Progenitor cell of endocrine pancreas (in vitro differentiated cells): ENCODE measurements around the gene CBLB. TPM values are rescaled to one million over a fixed set of nuclear protein-coding genes. Genes with fewer than 3 reads are reported as not detected.

Experiments
- DNase-seq: peaks from one replicate; pipeline ENCODE4 v3.0.0; 2021; ENCODE audit warnings: low spot score; ENCODE audit not compliant: unreplicated experiment
- H3K27ac Mint-ChIP-seq: 2 replicates; pipeline ENCODE4 v1.8.0; 2021; ENCODE audit warnings: mild to moderate bottlenecking, moderate library complexity, mixed read lengths
- H3K27me3 Mint-ChIP-seq: 2 replicates; pipeline ENCODE4 v1.8.0; 2021; ENCODE audit warnings: mixed read lengths
- H3K36me3 Mint-ChIP-seq: 2 replicates; pipeline ENCODE4 v1.8.0; 2022; ENCODE audit warnings: mixed read lengths; ENCODE audit not compliant: insufficient read depth
- H3K4me1 Mint-ChIP-seq: 2 replicates; pipeline ENCODE4 v1.8.0; 2021; ENCODE audit warnings: low read depth, mixed read lengths
- H3K4me3 Mint-ChIP-seq: 2 replicates; pipeline ENCODE4 v1.8.0; 2021; ENCODE audit warnings: low read depth, mild to moderate bottlenecking, moderate library complexity, mixed read lengths
- H3K9me3 Mint-ChIP-seq: 2 replicates; pipeline ENCODE4 v1.8.0; 2021; ENCODE audit warnings: low read depth, mixed read lengths
- CTCF ChIP-seq: fragments of 200-600 bp; sonication (generic); IDR thresholded peaks from one replicate; pipeline ENCODE4 v1.5.0; 2021; ENCODE audit warnings: antibody characterized with exemption, mild to moderate bottlenecking; ENCODE audit not compliant: unreplicated experiment
- total RNA-seq: library from RNA; stranded (reverse); gene quantifications from 2 replicates; pipeline ENCODE4 v1.2.1, GENCODE V29; 2021

Gene CBLB
- total RNA-seq, 1 donor from 2014 or later: 64.1 TPM

GRCh38 chr3:105649480-105649879, 219.3 kb downstream of the CBLB start:
- H3K4me1 Mint-ChIP-seq: no peaks in the 10 kb centered on the region
- no peaks in the 10 kb centered on the region for H3K36me3 Mint-ChIP-seq
- H3K27ac Mint-ChIP-seq: no peak overlapping the region
- no peak for DNase-seq
- no peak overlapping the region for H3K4me3 Mint-ChIP-seq
- no peaks in the 10 kb centered on the region for H3K27me3 Mint-ChIP-seq
- TF ChIP-seq CTCF: no peak
- no peaks in the 10 kb centered on the region for H3K9me3 Mint-ChIP-seq

GRCh38 chr3:105647047-105647446, 221.8 kb downstream of the CBLB start:
- Mint-ChIP-seq H3K36me3 (no peaks in the 10 kb centered on the region), H3K27ac (no peak overlapping the region), H3K4me1 (no peaks in the 10 kb centered on the region), H3K27me3 (no peaks in the 10 kb centered on the region), H3K9me3 (no peaks in the 10 kb centered on the region), H3K4me3 (no peak overlapping the region)
- no peak for DNase-seq
- TF ChIP-seq CTCF: no peak

GRCh38 chr3:105639131-105639530, 229.7 kb downstream of the CBLB start:
- H3K9me3 Mint-ChIP-seq: no peaks in the 10 kb centered on the region
- no peaks in the 10 kb centered on the region for H3K36me3 Mint-ChIP-seq
- DNase-seq: no peak
- no peaks in the 10 kb centered on the region for H3K4me1 Mint-ChIP-seq
- no peak overlapping the region for H3K27ac Mint-ChIP-seq
- no peak overlapping the region for H3K4me3 Mint-ChIP-seq
- no peaks in the 10 kb centered on the region for H3K27me3 Mint-ChIP-seq
- no peak for TF ChIP-seq CTCF

DNA sequence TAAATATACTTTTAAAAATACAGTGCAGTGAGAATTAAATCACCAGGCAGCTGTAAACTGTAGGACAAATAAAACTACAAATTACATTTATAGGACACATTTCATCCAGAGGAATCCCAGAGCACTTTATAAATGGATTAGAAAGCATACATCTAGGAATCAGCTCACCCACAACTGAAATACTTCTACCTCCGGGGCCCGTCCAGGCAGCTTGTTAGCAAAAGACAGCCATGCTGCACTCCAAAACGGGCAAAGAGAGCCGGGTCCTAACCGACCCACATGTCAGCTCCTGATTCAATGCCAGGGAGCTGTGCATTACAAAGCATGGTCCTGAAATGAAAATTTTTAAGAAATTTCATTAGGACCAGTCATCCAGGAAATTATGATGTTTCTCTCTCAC, 234.1 kb downstream of the CBLB start:
- Mint-ChIP-seq H3K36me3 (no peaks in the 10 kb centered on the region), H3K4me1 (no peaks in the 10 kb centered on the region), H3K9me3 (no peaks in the 10 kb centered on the region), H3K27me3 (no peaks in the 10 kb centered on the region), H3K4me3 (no peak overlapping the region), H3K27ac (no peak overlapping the region)
- DNase-seq: no peak
- TF ChIP-seq CTCF: no peak

GRCh38 chr3:105629718-105630117, 239.1 kb downstream of the CBLB start:
- no peak for DNase-seq
- no peak overlapping the region for H3K4me3 Mint-ChIP-seq

More at GRCh38 chr3:105629718-105630117, 239.1 kb downstream of the CBLB start:
- Mint-ChIP-seq H3K36me3 (no peaks in the 10 kb centered on the region), H3K4me1 (no peaks in the 10 kb centered on the region), H3K9me3 (no peaks in the 10 kb centered on the region), H3K27ac (no peak overlapping the region), H3K27me3 (no peaks in the 10 kb centered on the region)
- no peak for TF ChIP-seq CTCF
